Measurements from ENCODE around the gene CMSS1. TPM values are rescaled to one million over a fixed set of nuclear protein-coding genes. Genes with fewer than 3 reads are reported as not detected.

CMSS1 gene
- total RNA-seq, 2 donors from 2014 or later = 18.1 to 22.7 TPM

- Histone ChIP-seq H3K4me1 (ENCODE audit: control insufficient read depth in 1 of 2, low read depth in 2 of 2) (no peaks in the 10 kb centered on the region), H3K27me3 (replicated peaks; ENCODE audit: insufficient read depth) (no peaks in the 10 kb centered on the region), H3K36me3 (no peaks in the 10 kb centered on the region), H3K27ac (no peak overlapping the region), H3K4me3 (no peak overlapping the region), H3K9me3 (no peaks in the 10 kb centered on the region)
- ATAC-seq (ENCODE audit: insufficient number of reproducible peaks, low FRiP score, low read depth) (no peak), DNase-seq (ENCODE audit: low spot score) (no peak)
- no peak for TF ChIP-seq CTCF (IDR thresholded peaks at IDR 0.05)
These were observed 172.5 kb downstream of the CMSS1 start for GRCh38 chr3:99990179-99990578.

- no peak for ATAC-seq (ENCODE audit: insufficient number of reproducible peaks, low FRiP score, low read depth)
- H3K4me1 ChIP-seq (ENCODE audit: control insufficient read depth in 1 of 2, low read depth in 2 of 2) = peaks cover 4 to 14% of the 10 kb centered on the region in 2 donors
- H3K27me3 ChIP-seq (replicated peaks; ENCODE audit: insufficient read depth) = no peaks in the 10 kb centered on the region
- no peak for TF ChIP-seq CTCF (IDR thresholded peaks at IDR 0.05)
- H3K9me3 ChIP-seq = no peaks in the 10 kb centered on the region
- no peak for DNase-seq (ENCODE audit: low spot score)
- H3K36me3 ChIP-seq = no peaks in the 10 kb centered on the region
- no peak overlapping the region for H3K4me3 ChIP-seq
- peak overlapping the region in 1 of 2 donors; percentile 37 for H3K27ac ChIP-seq
These were observed 179.6 kb downstream of the CMSS1 start for GRCh38 chr3:99997293-99997692.

DNA sequence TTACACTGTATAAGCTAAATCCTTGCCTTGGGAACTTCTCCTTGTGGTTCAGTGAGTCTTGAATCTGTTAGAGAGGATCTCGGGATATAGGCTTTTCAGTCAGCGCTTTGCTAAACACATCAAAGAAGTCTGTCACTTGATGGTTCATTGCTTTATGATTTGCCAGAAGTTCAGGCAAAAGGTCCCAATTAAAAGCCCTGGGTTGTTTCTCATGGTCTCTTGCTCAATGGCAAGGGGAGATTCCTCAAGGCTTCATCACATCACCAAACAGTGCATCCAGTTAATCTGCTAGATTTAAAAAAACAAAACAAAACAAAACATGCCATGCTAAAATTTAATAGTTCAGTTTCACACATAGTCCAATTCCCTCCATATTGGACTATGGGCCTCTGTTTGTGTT lies 181.9 kb downstream of the CMSS1 start:
- ATAC-seq (ENCODE audit: insufficient number of reproducible peaks, low FRiP score, low read depth) = no peak
- Histone ChIP-seq H3K4me3 (no peak overlapping the region), H3K27me3 (replicated peaks; ENCODE audit: insufficient read depth) (no peaks in the 10 kb centered on the region), H3K27ac (no peak overlapping the region), H3K36me3 (no peaks in the 10 kb centered on the region), H3K9me3 (no peaks in the 10 kb centered on the region), H3K4me1 (ENCODE audit: control insufficient read depth in 1 of 2, low read depth in 2 of 2) (peaks cover 4 to 26% of the 10 kb centered on the region in 2 donors)
- DNase-seq (ENCODE audit: low spot score) = no peak
- TF ChIP-seq CTCF (IDR thresholded peaks at IDR 0.05) = no peak

DNA sequence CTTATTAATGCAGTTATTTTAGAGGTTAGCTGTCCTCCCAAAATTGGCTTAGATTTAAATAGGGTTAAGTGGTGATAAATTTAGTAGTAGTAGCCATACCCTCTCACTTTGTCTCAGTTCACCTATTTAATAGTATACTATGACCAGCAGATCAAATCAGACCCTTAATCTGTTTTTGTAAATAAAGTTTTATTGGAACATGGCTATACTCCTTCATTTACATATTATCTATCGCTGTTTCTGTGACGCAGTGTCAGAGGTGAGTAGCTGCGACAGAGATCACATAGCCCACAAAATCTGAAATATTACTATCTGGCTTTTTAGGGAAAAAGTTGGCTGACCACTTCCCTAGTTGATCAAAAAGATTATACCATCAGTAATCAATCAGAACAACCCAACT lies 183.4 kb downstream of the CMSS1 start:
- Histone ChIP-seq H3K4me1 (ENCODE audit: control insufficient read depth in 1 of 2, low read depth in 2 of 2) (peaks cover 9 to 31% of the 10 kb centered on the region in 2 donors), H3K9me3 (no peaks in the 10 kb centered on the region), H3K4me3 (no peak overlapping the region), H3K27me3 (replicated peaks; ENCODE audit: insufficient read depth) (no peaks in the 10 kb centered on the region), H3K27ac (no peak overlapping the region), H3K36me3 (no peaks in the 10 kb centered on the region)
- DNase-seq (ENCODE audit: low spot score) = no peak
- TF ChIP-seq CTCF (IDR thresholded peaks at IDR 0.05) = no peak
- ATAC-seq (ENCODE audit: insufficient number of reproducible peaks, low FRiP score, low read depth) = no peak

DNA sequence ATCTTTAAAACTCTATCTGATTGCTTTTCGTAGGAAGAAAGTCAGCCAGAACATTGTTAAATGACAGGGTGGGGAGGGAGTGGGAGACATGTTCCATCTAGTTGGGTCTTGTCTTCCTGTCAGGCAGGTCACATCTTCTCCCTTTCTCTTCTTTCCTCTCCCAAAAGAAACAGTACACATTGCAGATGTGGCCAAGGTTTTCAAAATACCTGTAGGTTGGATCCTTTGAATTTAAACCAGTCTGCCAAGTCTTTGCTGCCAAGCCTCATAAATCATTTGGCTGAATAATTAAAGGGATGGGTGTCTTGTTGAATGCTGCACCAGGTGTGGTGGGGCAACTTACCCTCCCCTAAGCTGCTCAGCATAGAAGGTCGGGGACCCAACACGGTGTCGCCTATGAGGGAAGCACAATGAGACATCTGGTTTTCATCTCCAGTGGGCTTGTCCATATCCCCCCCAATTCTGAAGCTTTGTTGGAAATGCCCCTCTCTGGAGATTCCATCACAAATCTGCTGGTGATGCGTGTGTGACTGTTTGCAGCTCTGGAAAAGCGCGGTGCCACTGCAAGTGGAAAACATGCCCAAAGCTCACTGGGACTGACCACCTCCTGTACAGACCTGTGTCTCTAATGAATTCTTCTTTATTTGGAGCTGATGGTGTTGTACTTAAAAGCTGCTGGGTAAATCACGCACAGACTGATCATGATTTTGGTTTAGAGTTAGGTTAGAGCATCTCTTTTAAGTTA lies 184.0 kb downstream of the CMSS1 start:
- Histone ChIP-seq H3K27me3 (replicated peaks; ENCODE audit: insufficient read depth) (no peaks in the 10 kb centered on the region), H3K4me3 (no peak overlapping the region), H3K27ac (no peak overlapping the region), H3K9me3 (no peaks in the 10 kb centered on the region), H3K36me3 (no peaks in the 10 kb centered on the region), H3K4me1 (ENCODE audit: control insufficient read depth in 1 of 2, low read depth in 2 of 2) (peaks cover 14 to 37% of the 10 kb centered on the region in 2 donors)
- DNase-seq (ENCODE audit: low spot score) (no peak), ATAC-seq (ENCODE audit: insufficient number of reproducible peaks, low FRiP score, low read depth) (no peak)
- TF ChIP-seq CTCF (IDR thresholded peaks at IDR 0.05) = no peak
